ENCODE data around the gene PAK1.

The PAK1 gene

DNA sequence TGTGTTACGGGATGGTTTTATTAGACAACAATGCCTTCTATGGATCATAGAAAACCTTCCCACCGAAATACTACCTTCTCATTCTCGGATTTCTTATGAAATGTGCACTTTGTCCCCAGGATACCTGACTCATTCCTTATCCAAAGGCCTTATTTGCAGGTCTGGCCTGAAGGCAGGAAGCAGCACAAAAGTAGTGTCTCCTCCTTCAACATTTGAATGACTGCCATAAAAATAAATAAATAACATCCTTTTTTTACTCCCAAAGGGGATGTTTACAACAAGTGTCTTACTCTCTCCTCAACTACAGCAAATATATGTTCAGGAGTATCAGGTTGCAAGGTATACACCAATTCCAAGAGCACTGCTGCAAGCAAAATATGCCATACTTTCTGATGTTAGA, 41.6 kb upstream of the PAK1 start:
- TF ChIP-seq, protein P1, sequence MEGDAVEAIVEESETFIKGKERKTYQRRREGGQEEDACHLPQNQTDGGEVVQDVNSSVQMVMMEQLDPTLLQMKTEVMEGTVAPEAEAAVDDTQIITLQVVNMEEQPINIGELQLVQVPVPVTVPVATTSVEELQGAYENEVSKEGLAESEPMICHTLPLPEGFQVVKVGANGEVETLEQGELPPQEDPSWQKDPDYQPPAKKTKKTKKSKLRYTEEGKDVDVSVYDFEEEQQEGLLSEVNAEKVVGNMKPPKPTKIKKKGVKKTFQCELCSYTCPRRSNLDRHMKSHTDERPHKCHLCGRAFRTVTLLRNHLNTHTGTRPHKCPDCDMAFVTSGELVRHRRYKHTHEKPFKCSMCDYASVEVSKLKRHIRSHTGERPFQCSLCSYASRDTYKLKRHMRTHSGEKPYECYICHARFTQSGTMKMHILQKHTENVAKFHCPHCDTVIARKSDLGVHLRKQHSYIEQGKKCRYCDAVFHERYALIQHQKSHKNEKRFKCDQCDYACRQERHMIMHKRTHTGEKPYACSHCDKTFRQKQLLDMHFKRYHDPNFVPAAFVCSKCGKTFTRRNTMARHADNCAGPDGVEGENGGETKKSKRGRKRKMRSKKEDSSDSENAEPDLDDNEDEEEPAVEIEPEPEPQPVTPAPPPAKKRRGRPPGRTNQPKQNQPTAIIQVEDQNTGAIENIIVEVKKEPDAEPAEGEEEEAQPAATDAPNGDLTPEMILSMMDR (IDR thresholded peaks at IDR 0.05; ENCODE audit: low read length, missing control alignments): no peak
- DNase-seq (ENCODE audit: low read depth): no peak

DNA sequence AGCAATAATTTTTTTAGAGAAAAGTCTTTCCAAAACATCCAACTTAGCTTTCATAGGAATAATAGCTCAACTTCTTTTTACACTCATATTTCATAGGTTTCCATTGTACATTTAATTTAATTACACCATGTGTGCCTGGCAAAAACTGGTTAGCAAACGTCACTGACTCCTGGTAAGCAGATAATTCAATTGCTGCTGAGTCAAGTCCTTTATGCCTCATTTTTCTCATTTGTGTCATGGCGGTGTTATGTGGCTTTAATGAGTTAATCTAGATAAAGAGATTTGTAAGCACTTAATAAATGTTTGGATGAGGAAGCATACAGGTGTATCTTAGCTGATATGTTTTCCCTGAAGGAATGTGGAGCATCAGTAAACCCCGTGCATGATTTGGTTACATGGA, 41.2 kb upstream of the PAK1 start:
- TF ChIP-seq, protein P1 (IDR thresholded peaks at IDR 0.05; ENCODE audit: low read length, missing control alignments): no peak

More for the DNA sequence above, 41.6 kb upstream of the PAK1 start:
- no peak overlapping the region for H3K4me3 ChIP-seq (replicated peaks; ENCODE audit: low read depth, low read length)

DNA sequence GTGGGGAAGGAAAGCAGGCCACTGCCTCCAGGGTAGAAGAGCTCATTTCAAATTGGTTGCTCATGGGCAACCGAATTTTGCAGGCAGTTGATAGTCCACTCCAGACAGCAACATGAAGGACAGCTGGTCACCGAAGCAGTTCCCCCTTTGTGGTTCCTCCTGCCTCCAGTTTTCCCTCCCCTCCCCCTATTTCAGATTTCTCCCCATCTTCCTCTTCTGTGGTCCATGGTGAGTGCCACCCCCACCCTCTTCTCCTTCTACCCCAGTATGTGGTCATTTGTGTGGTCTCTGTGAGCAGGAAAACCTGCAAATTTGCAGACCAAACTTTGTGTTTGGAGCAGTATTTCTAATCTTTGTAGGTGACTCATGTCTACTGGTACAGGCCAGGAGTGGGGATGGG, 38.2 kb upstream of the PAK1 start:
- DNase-seq (ENCODE audit: low read depth): no peak
- no peak overlapping the region for H3K4me3 ChIP-seq (replicated peaks; ENCODE audit: low read depth, low read length)
- TF ChIP-seq, protein P1 (IDR thresholded peaks at IDR 0.05; ENCODE audit: low read length, missing control alignments): no peak

More for the DNA sequence above, 41.2 kb upstream of the PAK1 start:
- H3K4me3 ChIP-seq (replicated peaks; ENCODE audit: low read depth, low read length): no peak overlapping the region
- no peak for DNase-seq (ENCODE audit: low read depth)

DNA sequence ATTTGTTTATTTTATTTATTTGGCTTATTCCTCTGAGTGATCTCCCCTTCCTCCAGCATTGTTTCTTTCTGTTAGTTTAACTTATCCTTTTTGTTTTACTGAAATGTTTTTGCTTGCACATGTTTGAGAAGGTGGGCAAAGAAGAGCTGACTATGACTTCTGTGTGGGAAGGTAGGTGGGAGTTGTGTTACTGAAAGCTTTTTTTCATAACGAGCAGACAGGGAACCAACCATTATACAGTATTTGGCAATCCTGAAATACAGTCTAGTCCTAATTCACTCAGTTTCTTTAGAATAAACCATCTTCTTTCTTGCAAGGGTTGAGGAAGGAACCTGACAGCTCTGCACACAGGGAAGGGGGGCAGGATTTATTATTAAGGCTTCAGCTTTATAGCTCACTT, 37.0 kb upstream of the PAK1 start:
- DNase-seq (ENCODE audit: low read depth): no peak
- H3K4me3 ChIP-seq (replicated peaks; ENCODE audit: low read depth, low read length): no peak overlapping the region
- TF ChIP-seq, protein P1 (IDR thresholded peaks at IDR 0.05; ENCODE audit: low read length, missing control alignments): no peak

DNA sequence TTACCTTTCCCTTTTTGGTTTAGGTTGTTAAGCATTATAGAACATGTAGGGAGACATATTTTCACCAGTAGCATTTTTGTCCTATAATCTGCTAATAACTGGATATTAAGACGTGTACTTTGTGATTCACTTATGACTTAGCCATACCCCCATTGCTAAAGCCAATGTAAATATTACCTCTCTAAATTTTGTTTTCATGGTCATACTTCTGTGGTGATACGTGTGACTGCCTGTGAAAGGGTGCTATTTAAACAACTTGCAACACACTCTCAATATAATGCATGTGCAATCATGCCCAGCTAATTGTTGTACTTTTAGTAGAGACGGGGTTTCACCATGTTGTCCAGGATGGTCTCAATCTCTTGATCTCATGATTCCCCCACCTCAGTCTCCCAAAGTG, 36.2 kb upstream of the PAK1 start:
- no peak for DNase-seq (ENCODE audit: low read depth)
- TF ChIP-seq, protein P1 (IDR thresholded peaks at IDR 0.05; ENCODE audit: low read length, missing control alignments): no peak
- H3K4me3 ChIP-seq (replicated peaks; ENCODE audit: low read depth, low read length): no peak overlapping the region

DNA sequence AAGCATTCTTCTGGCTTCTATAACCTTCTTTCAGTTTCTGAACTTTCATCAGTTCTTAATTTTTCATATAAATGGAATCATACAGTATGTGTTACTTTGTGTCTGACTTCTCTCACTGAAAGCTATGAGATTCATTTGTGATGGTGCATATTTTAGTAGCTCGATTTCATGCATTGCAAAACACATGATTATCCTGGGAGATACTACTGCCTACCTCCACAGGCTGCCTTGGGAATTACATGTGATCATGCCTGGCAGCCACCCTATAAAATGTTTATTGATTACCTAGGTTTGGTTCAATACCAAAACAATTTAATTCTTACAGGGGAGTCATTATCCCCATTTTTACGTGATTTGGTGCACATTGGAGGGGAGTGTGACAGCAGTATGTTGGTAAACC, 34.1 kb upstream of the PAK1 start:
- no peak overlapping the region for H3K4me3 ChIP-seq (replicated peaks; ENCODE audit: low read depth, low read length)
- TF ChIP-seq, protein P1 (IDR thresholded peaks at IDR 0.05; ENCODE audit: low read length, missing control alignments): no peak
- DNase-seq (ENCODE audit: low read depth): no peak

DNA sequence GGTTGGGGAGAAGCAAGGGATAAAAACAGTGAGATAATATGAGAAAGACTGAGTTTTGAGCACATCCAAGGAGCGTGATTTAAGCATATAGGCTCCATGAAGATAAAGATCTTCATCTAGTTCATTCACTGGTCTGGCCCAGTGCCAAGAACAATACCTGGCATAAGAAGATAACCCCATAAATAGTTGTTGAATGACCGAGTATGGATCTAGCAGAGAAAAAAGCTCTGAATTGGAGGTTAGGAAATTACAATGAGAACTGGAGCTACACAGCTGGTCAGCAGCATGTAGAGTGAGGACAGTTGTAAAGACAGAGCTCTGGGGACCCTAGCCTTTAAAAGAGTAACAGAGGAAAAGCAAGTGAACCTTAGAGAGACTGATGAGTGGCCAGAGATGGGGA, 33.0 kb upstream of the PAK1 start:
- no peak overlapping the region for H3K4me3 ChIP-seq (replicated peaks; ENCODE audit: low read depth, low read length)
- no peak for DNase-seq (ENCODE audit: low read depth)
- TF ChIP-seq, protein P1 (IDR thresholded peaks at IDR 0.05; ENCODE audit: low read length, missing control alignments): no peak
